ENCODE measurements around the gene PARVA. TPM values are rescaled to one million over a fixed set of nuclear protein-coding genes. Genes with fewer than 3 reads are reported as not detected.

PARVA gene
- total and polyA plus RNA-seq, 2 of the 8 experiments (the other 6 are each of a cell fraction or from before 2014, with no cell fraction given): 3.1 to 13.5 TPM

GRCh38 chr11:12390687-12391110, 13.3 kb downstream of the PARVA start:
- Histone ChIP-seq H2BK12ac (ENCODE audit: low read depth, low read length) (no peak overlapping the region), H4K91ac (replicated peaks; ENCODE audit: insufficient read length, low read length) (no peak overlapping the region), H3K79me2 (ENCODE audit: control insufficient read depth in 1 of 2, insufficient read depth in 2 of 2, low read length in 2 of 2) (no peaks in the 10 kb centered on the region), H2AK5ac (ENCODE audit: low read depth, low read length) (no peak overlapping the region), H4K5ac (ENCODE audit: insufficient read length, low read depth, low read length) (no peak overlapping the region), H4K8ac (ENCODE audit: extremely low read depth, insufficient read depth, low read length) (no peak overlapping the region), H3K4ac (replicated peaks; ENCODE audit: insufficient read length, low read depth, low read length) (no peak overlapping the region), H3K9ac (replicated peaks in 1 of 4; ENCODE audit: extremely low read depth in 1 of 4, low read depth in 3 of 4, low read length in 3 of 4) (no peak overlapping the region), H2BK5ac (ENCODE audit: low read depth, low read length) (no peak overlapping the region), H3K23me2 (ENCODE audit: low read depth, low read length) (no peaks in the 10 kb centered on the region), H3K9me3 (ENCODE audit: insufficient read depth in 2 of 2, low read depth in 1 of 2, low read length in 1 of 2) (peaks cover 0 to 4% of the 10 kb centered on the region in 2 experiments; a peak in 1 of 4 replicates), H2BK120ac (replicated peaks; ENCODE audit: low read depth, low read length) (no peak overlapping the region), H3K4me1 (replicated peaks in 1 of 4; ENCODE audit: control insufficient read depth in 3 of 4, insufficient read depth in 4 of 4, low read length in 3 of 4) (no peaks in the 10 kb centered on the region), H3K27me3 (replicated peaks in 1 of 4; ENCODE audit: control insufficient read depth in 3 of 4, extremely low read depth in 1 of 4, insufficient read depth in 3 of 4, low read length in 3 of 4) (no peaks in the 10 kb centered on the region), H2AFZ (ENCODE audit: low read length) (no peak overlapping the region), H3K14ac (ENCODE audit: insufficient read length) (no peak overlapping the region), H4K20me1 (replicated peaks in 1 of 2; ENCODE audit: control insufficient read depth in 1 of 2, insufficient read depth in 2 of 2, low read length in 2 of 2) (no peaks in the 10 kb centered on the region), H2BK15ac (ENCODE audit: low read length) (no peak overlapping the region), H2BK20ac (ENCODE audit: low read length) (no peak overlapping the region), H3K23ac (ENCODE audit: insufficient read length) (no peak overlapping the region), H3K79me1 (ENCODE audit: low read depth, low read length) (no peaks in the 10 kb centered on the region), H3K56ac (replicated peaks; ENCODE audit: insufficient read length, low read depth, low read length) (no peak overlapping the region), H3K4me3 (ENCODE audit: extremely low read depth in 1 of 4, insufficient read depth in 2 of 4, low read depth in 3 of 4, low read length in 4 of 4) (no peak overlapping the region), H3K18ac (ENCODE audit: extremely low read depth, low read length) (no peak overlapping the region), H3K4me2 (ENCODE audit: insufficient read depth in 1 of 2, low read depth in 2 of 2, low read length in 2 of 2) (no peak overlapping the region), H3K27ac (ENCODE audit: low read depth, low read length) (no peak overlapping the region), H3K36me3 (ENCODE audit: control insufficient read depth in 2 of 4, insufficient read depth in 4 of 4, low read length in 3 of 4) (no peaks in the 10 kb centered on the region)
- ChIA-PET POLR2A (ENCODE audit: partially characterized antibody) (interaction anchor here (1.2 to 3.2 kb wide), 2 partner anchors 10 to 14 kb away, joined by 4 to 11 read pairs; partner anchors contain the start of gene PARVA), CTCF (ENCODE audit: partially characterized antibody) (interaction anchor here (1.1 to 2.9 kb wide), 3 partner anchors 13 to 523 kb away, joined by 3 to 6 read pairs (median 3); no protein-coding TSS in a partner anchor)
- FAIRE-seq: no peak
- no peak for TF ChIP-seq POLR2A (IDR thresholded peaks at IDR 0.05; ENCODE audit: control extremely low read depth in 1 of 2, low read depth in 2 of 2, low read length in 2 of 2)
- TF ChIP-seq NANOG (IDR thresholded peaks at IDR 0.05; ENCODE audit: insufficient read depth, low read depth, low read length, poor library complexity, severe bottlenecking): no peak
- no peak for TF ChIP-seq SP4 (IDR thresholded peaks at IDR 0.05; ENCODE audit: low read length)
- DNase-seq (ENCODE audit: low read depth in 1 of 2, low spot score in 2 of 2): no peak

Data from H1 (cell line).